Peyer's patch (tissue), 4 donors: ENCODE measurements around the gene LAMA4. TPM values are rescaled to one million over a fixed set of nuclear protein-coding genes. Genes with fewer than 3 reads are reported as not detected.

Source experiments
- DNase-seq, 3 donors: peaks; one replicate each; pipeline ENCODE4 v3.0.0-alpha.2; 2017 to 2019
- H3K27ac ChIP-seq, 4 donors: fragments of 200-600 bp; sonication (generic); one replicate each; pipeline ENCODE4 v1.5.1; 2016 to 2019
- H3K27me3 ChIP-seq, 2 donors: fragments of 200-600 bp; sonication (generic); one replicate each; pipeline ENCODE4 v1.5.1; 2019
- H3K36me3 ChIP-seq, 3 donors: fragments of 200-600 bp; sonication (generic); one replicate each; pipeline ENCODE4 v1.5.1; 2016 to 2019
- H3K4me1 ChIP-seq, 4 donors: fragments of 200-600 bp; sonication (generic); one replicate each; pipeline ENCODE4 v1.5.1; 2016 to 2019
- H3K4me3 ChIP-seq, 4 donors: fragments of 200-600 bp; sonication (generic); 1 replicate in 3 of 4; 2 replicates in 1 of 4; pipeline ENCODE4 v1.5.1; 2016 to 2019; ENCODE audit warnings: mild to moderate bottlenecking in 1 of 4
- H3K9me3 ChIP-seq, 4 donors: fragments of 200-600 bp; sonication (generic); one replicate each; pipeline ENCODE4 v1.5.1; 2016 to 2019; ENCODE audit warnings: mild to moderate bottlenecking in 1 of 4
- POLR2A ChIP-seq, 2 donors: fragments of 450-650 bp; IDR thresholded peaks; one replicate each; pipeline ENCODE4 v1.5.1; 2017; ENCODE audit warnings: antibody characterized with exemption in 2 of 2, mild to moderate bottlenecking in 2 of 2, moderate library complexity in 2 of 2
- total RNA-seq, 4 donors: library from RNA; depleted of rRNA; stranded (reverse); fragments of >200 nt; gene quantifications; one replicate each; pipeline ENCODE4 v1.1.0, GENCODE V29; 2016
- TF ChIP-seq, protein P1 (sequence below), 6 experiments: fragments of 450-650 bp in 4 of 6; fragments of 200-600 bp in 2 of 6; sonication (generic) in 1 of 6; IDR thresholded peaks; one replicate each; pipeline ENCODE4 v1.5.1; 2017 to 2019; ENCODE audit warnings: antibody characterized with exemption in 6 of 6, mild to moderate bottlenecking in 3 of 6, moderate library complexity in 1 of 6

The LAMA4 gene
- total RNA-seq, 4 donors from 2014 or later, result 10.0 to 99.0 (median 28.9) TPM

DNA sequence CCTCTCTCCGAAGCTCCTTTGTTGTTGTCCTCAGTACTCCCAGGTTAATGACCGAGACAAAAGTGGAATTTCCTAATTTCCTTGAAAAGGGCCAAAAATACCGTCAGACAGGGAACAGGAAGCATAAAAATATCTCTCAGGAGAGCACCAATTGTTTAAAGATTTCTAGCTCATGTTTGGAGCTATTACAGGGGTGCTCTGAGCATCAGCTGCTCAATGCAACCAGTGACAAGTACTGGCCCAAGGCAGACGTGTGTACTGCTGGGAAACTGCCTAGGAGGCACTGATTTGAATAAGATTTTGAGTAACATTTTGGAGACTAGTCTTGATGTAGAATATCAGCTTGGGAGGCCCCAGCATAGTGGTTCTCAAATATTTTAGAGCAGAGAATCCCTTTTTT is 17.3 kb downstream of the LAMA4 start:
- no peak for TF ChIP-seq POLR2A (IDR thresholded peaks at IDR 0.05)
- TF ChIP-seq, protein P1, sequence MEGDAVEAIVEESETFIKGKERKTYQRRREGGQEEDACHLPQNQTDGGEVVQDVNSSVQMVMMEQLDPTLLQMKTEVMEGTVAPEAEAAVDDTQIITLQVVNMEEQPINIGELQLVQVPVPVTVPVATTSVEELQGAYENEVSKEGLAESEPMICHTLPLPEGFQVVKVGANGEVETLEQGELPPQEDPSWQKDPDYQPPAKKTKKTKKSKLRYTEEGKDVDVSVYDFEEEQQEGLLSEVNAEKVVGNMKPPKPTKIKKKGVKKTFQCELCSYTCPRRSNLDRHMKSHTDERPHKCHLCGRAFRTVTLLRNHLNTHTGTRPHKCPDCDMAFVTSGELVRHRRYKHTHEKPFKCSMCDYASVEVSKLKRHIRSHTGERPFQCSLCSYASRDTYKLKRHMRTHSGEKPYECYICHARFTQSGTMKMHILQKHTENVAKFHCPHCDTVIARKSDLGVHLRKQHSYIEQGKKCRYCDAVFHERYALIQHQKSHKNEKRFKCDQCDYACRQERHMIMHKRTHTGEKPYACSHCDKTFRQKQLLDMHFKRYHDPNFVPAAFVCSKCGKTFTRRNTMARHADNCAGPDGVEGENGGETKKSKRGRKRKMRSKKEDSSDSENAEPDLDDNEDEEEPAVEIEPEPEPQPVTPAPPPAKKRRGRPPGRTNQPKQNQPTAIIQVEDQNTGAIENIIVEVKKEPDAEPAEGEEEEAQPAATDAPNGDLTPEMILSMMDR (IDR thresholded peaks at IDR 0.05), result no peak
- Histone ChIP-seq H3K27me3 (no peaks in the 10 kb centered on the region), H3K4me3 (no peak overlapping the region), H3K4me1 (no peaks in the 10 kb centered on the region), H3K27ac (peak overlapping the region in 3 of 4 donors; percentile 11 to 79 (median 31)), H3K9me3 (no peaks in the 10 kb centered on the region), H3K36me3 (no peaks in the 10 kb centered on the region)
- no peak for DNase-seq

GRCh38 chr6:112235956-112236355 is 18.4 kb downstream of the LAMA4 start:
- no peaks in the 10 kb centered on the region for H3K4me1 ChIP-seq
- no peaks in the 10 kb centered on the region for H3K9me3 ChIP-seq
- no peak overlapping the region for H3K4me3 ChIP-seq
- TF ChIP-seq, protein P1 (IDR thresholded peaks at IDR 0.05), result no peak
- TF ChIP-seq POLR2A (IDR thresholded peaks at IDR 0.05), result no peak
- no peak for DNase-seq
- H3K36me3 ChIP-seq, result no peaks in the 10 kb centered on the region
- no peaks in the 10 kb centered on the region for H3K27me3 ChIP-seq
- peak overlapping the region in 1 of 4 donors; percentile 79 for H3K27ac ChIP-seq

- no peak for DNase-seq
- Histone ChIP-seq H3K36me3 (no peaks in the 10 kb centered on the region), H3K27me3 (no peaks in the 10 kb centered on the region), H3K27ac (peak overlapping the region in 2 of 4 donors; percentile 41 to 79), H3K4me1 (no peaks in the 10 kb centered on the region), H3K4me3 (no peak overlapping the region), H3K9me3 (no peaks in the 10 kb centered on the region)
- TF ChIP-seq POLR2A (IDR thresholded peaks at IDR 0.05), result no peak
- TF ChIP-seq, protein P1 (IDR thresholded peaks at IDR 0.05), result no peak
Observed at GRCh38 chr6:112234601-112235000, 19.8 kb downstream of the LAMA4 start.

DNA sequence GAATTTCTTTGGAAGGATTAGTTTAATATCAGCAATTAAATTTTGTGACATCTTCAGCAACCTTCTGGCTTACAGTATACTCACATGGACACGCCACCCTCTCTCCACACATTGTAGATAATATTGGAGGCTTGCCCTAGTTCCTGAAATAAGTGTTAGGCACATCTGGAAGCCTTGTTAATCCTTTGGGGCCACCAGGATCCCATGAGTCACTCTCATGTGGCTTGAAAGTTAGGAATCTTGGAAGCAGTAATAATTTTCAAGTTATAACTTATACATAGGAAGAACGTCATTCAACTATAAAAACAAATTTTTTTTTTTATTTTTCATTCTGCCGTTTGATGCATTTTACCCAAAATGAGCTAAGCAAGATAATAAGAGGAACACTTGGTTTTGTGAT is 20.5 kb downstream of the LAMA4 start:
- Histone ChIP-seq H3K4me3 (no peak overlapping the region), H3K27ac (peak overlapping the region in 2 of 4 donors; percentile 45 to 79), H3K9me3 (no peaks in the 10 kb centered on the region), H3K36me3 (no peaks in the 10 kb centered on the region), H3K27me3 (no peaks in the 10 kb centered on the region), H3K4me1 (no peaks in the 10 kb centered on the region)
- no peak for DNase-seq
- TF ChIP-seq, protein P1 (IDR thresholded peaks at IDR 0.05), result no peak
- TF ChIP-seq POLR2A (IDR thresholded peaks at IDR 0.05), result no peak

DNA sequence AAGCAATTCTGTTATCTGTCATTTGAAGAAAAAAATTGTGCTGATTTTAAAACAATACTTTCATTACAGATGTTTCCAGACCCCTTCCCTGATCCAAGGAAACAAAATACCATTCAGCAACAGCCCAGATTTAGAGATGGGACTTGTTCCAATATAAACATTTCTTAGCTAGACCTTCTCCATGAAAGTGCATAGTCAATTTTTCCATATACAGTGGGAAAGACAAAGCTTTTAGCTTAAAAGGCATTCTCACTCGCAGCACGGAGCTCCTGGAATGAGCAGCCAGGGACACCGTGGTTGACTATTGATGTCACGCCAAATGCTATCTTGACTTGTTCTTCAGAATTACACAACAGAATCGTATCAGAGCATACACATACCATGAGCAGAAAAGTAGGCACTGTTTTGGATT is 21.5 kb downstream of the LAMA4 start:
- Histone ChIP-seq H3K9me3 (no peaks in the 10 kb centered on the region), H3K36me3 (no peaks in the 10 kb centered on the region), H3K4me1 (peaks cover 0 to 1% (median 0%) of the 10 kb centered on the region in 4 donors), H3K4me3 (no peak overlapping the region), H3K27me3 (no peaks in the 10 kb centered on the region), H3K27ac (peak overlapping the region in 3 of 4 donors; percentile 42 to 79 (median 45))
- TF ChIP-seq POLR2A (IDR thresholded peaks at IDR 0.05), result no peak
- TF ChIP-seq, protein P1 (IDR thresholded peaks at IDR 0.05), result no peak
- no peak for DNase-seq

DNA sequence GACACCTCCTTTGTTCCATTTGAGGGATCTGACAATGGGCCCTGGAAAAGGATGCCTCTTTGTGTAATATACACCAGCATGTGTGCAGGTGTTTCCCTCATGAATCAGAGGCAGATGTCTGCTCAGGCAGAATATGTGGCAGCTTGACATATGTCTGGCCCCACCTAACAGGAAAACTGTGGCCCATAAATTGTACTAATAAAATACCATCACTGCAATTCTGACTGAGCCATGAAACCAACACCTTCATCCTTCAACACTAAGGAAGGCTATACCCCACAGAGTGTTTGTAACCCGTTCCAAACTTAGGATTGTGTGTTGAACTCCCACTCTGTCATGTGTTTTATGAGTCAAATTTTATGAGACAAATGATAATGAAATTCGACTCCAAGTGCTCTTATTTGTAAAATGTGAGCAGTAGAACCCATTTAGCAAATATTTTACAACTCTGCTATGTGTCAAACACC is 22.7 kb downstream of the LAMA4 start:
- Histone ChIP-seq H3K27me3 (no peaks in the 10 kb centered on the region), H3K4me1 (peaks cover 0 to 3% (median 0%) of the 10 kb centered on the region in 4 donors), H3K4me3 (no peak overlapping the region), H3K36me3 (no peaks in the 10 kb centered on the region), H3K27ac (peak overlapping the region in 2 of 4 donors; percentile 17 to 79), H3K9me3 (no peaks in the 10 kb centered on the region)
- no peak for DNase-seq
- TF ChIP-seq, protein P1 (IDR thresholded peaks at IDR 0.05), result no peak
- no peak for TF ChIP-seq POLR2A (IDR thresholded peaks at IDR 0.05)
